HepG2 (cell line): ENCODE results near the gene PEX11G. TPM values are rescaled to one million over a fixed set of nuclear protein-coding genes. Genes with fewer than 3 reads are reported as not detected.

Experiments
- ARNT ChIP-seq: fragments of 450-650 bp; IDR thresholded peaks from 2 replicates; pipeline ENCODE4 v1.6.1; 2017
- BORCS8-MEF2B ChIP-seq: sonication (generic); formaldehyde crosslinking; IDR thresholded peaks from 2 replicates; pipeline ENCODE4 v1.8.0; 2022; ENCODE audit warnings: mild to moderate bottlenecking, missing genetic modification reagents
- CSRNP1 ChIP-seq: sonication (generic); formaldehyde crosslinking; IDR thresholded peaks from 2 replicates; pipeline ENCODE4 v1.8.1; 2023; ENCODE audit warnings: mild to moderate bottlenecking, missing genetic modification reagents
- GMEB1 ChIP-seq: sonication (generic); formaldehyde crosslinking; IDR thresholded peaks from 2 replicates; pipeline ENCODE4 v1.5.1; 2020; ENCODE audit warnings: missing genetic modification reagents, mild to moderate bottlenecking, borderline replicate concordance
- MAFF ChIP-seq: IDR thresholded peaks from 2 replicates; pipeline ENCODE4 v1.6.1; 2011; ENCODE audit warnings: low read depth, low read length, improper control_type of control experiment
- MLX ChIP-seq: IDR thresholded peaks from 2 replicates; pipeline ENCODE4 v1.6.1; 2016
- MXD3 ChIP-seq: IDR thresholded peaks from 2 replicates; pipeline ENCODE4 v1.6.1; 2016; ENCODE audit warnings: mild to moderate bottlenecking, missing biosample characterization, missing genetic modification reagents
- ONECUT2 ChIP-seq: sonication (generic); formaldehyde crosslinking; IDR thresholded peaks from 2 replicates; pipeline ENCODE4 v1.4.0; 2020; ENCODE audit warnings: missing genetic modification reagents
- PPARG ChIP-seq: conservative IDR thresholded peaks from 2 replicates; pipeline ENCODE4 v1.6.1; 2016; ENCODE audit warnings: missing biosample characterization, missing genetic modification reagents
- ZBTB38 ChIP-seq: sonication (generic); formaldehyde crosslinking; IDR thresholded peaks from 2 replicates; pipeline ENCODE4 v1.5.1; 2020; ENCODE audit warnings: mild to moderate bottlenecking, missing genetic modification reagents
- ZNF136 ChIP-seq: sonication (generic); formaldehyde crosslinking; IDR thresholded peaks from 2 replicates; pipeline ENCODE4 v1.8.1; 2022; ENCODE audit warnings: low read depth, mild to moderate bottlenecking, moderate library complexity, missing genetic modification reagents
- ZNF232 ChIP-seq: sonication (generic); formaldehyde crosslinking; IDR thresholded peaks from 2 replicates; pipeline ENCODE4 v1.4.0; 2020; ENCODE audit warnings: missing genetic modification reagents, borderline replicate concordance
- ZNF235 ChIP-seq: sonication (generic); formaldehyde crosslinking; IDR thresholded peaks from 2 replicates; pipeline ENCODE4 v1.8.1; 2023; ENCODE audit warnings: mild to moderate bottlenecking, missing genetic modification reagents, borderline replicate concordance
- ZNF263 ChIP-seq: sonication (generic); formaldehyde crosslinking; IDR thresholded peaks from 2 replicates; pipeline ENCODE4 v1.4.0; 2020; ENCODE audit warnings: missing genetic modification reagents
- ZNF276 ChIP-seq: sonication (generic); formaldehyde crosslinking; IDR thresholded peaks from 2 replicates; pipeline ENCODE4 v1.4.0; 2020; ENCODE audit warnings: mild to moderate bottlenecking, low read depth, missing genetic modification reagents
- ZNF33B ChIP-seq: sonication (generic); formaldehyde crosslinking; IDR thresholded peaks from 2 replicates; pipeline ENCODE4 v1.5.1; 2020; ENCODE audit warnings: mild to moderate bottlenecking, missing genetic modification reagents
- ZNF550 ChIP-seq: sonication (generic); formaldehyde crosslinking; IDR thresholded peaks from 2 replicates; pipeline ENCODE4 v1.4.0; 2020; ENCODE audit warnings: mild to moderate bottlenecking, missing genetic modification reagents, borderline replicate concordance
- ZNF569 ChIP-seq: sonication (generic); formaldehyde crosslinking; IDR thresholded peaks from 2 replicates; pipeline ENCODE4 v1.5.0; 2020; ENCODE audit warnings: mild to moderate bottlenecking, missing genetic modification reagents, moderate library complexity, borderline replicate concordance
- ZNF703 ChIP-seq: sonication (generic); formaldehyde crosslinking; IDR thresholded peaks from 2 replicates; pipeline ENCODE4 v1.5.1; 2020; ENCODE audit warnings: missing genetic modification reagents, mild to moderate bottlenecking, moderate library complexity, borderline replicate concordance
- ZNF713 ChIP-seq: sonication (generic); formaldehyde crosslinking; IDR thresholded peaks from 2 replicates; pipeline ENCODE4 v1.4.0; 2020; ENCODE audit warnings: mild to moderate bottlenecking, missing genetic modification reagents
- ZNF749 ChIP-seq: sonication (generic); formaldehyde crosslinking; IDR thresholded peaks from 2 replicates; pipeline ENCODE4 v1.8.0; 2022; ENCODE audit warnings: mild to moderate bottlenecking, missing genetic modification reagents, moderate library complexity, borderline replicate concordance
- ZNF775 ChIP-seq: sonication (generic); formaldehyde crosslinking; IDR thresholded peaks from 2 replicates; pipeline ENCODE4 v1.4.0; 2020; ENCODE audit warnings: missing genetic modification reagents, mild to moderate bottlenecking, moderate library complexity, borderline replicate concordance
- ZSCAN31 ChIP-seq: sonication (generic); formaldehyde crosslinking; IDR thresholded peaks from 2 replicates; pipeline ENCODE4 v1.5.0; 2020; ENCODE audit warnings: low read depth, mild to moderate bottlenecking, missing genetic modification reagents
- polyA plus RNA-seq, 8 experiments: library from polyadenylated mRNA; depleted of rRNA in 3 of 8; stranded (reverse) in 7 of 8; unstranded in 1 of 8; fragments of >200 nt; fragmentation: Illumina TruSeq in 4 of 8; extraction: Trizol in 4 of 8; gene quantifications; 2 replicates each; pipeline versions ENCODE4 v1.2.1 to v1.2.3, GENCODE V29; 2011 to 2016; ENCODE audit warnings: low read depth in 4 of 8, missing spikeins in 1 of 8, mixed read lengths in 1 of 8; ENCODE audit not compliant: insufficient read depth in 1 of 8
- total RNA-seq, 5 experiments: library from RNA; depleted of rRNA; stranded (reverse); fragments of >200 nt; fragmentation: Illumina TruSeq; extraction: Trizol; gene quantifications; 2 replicates each; pipeline ENCODE4 v1.2.3, GENCODE V29; 2016; ENCODE audit warnings: low read depth in 1 of 5

PEX11G gene
- total and polyA plus RNA-seq, 2 of the 13 experiments (the other 11 are each of a cell fraction or from before 2014, with no cell fraction given) = not detected

- TF ChIP-seq MLX (no peak), ZNF550 (CRISPR knock-in tag) (no peak), ZNF263 (CRISPR knock-in tag) (peak; percentile 84), ZNF235 (CRISPR knock-in tag) (no peak), ONECUT2 (no peak), ZNF276 (CRISPR knock-in tag) (no peak), ZNF33B (CRISPR knock-in tag) (no peak), ZNF569 (CRISPR knock-in tag) (no peak), CSRNP1 (CRISPR knock-in tag) (no peak), PPARG (CRISPR knock-in tag) (no peak), ZNF232 (no peak), MXD3 (no peak), ZNF703 (CRISPR knock-in tag) (no peak), ZNF749 (CRISPR knock-in tag) (no peak), ZNF713 (no peak), ZBTB38 (CRISPR knock-in tag) (no peak; the same call in 1 of the 2 replicates), ARNT (no peak), MAFF (no peak), GMEB1 (no peak), BORCS8-MEF2B (CRISPR knock-in tag) (no peak), ZNF775 (no peak), ZNF136 (CRISPR knock-in tag) (no peak), ZSCAN31 (no peak)
These were observed 5.1 kb downstream of the PEX11G start (continued) for GRCh38 chr19:7483720-7484201.
